Nephron (organoid): Measurements from ENCODE around the gene KCTD2.

ENCODE experiments used
- H3K27ac Mint-ChIP-seq, 3 experiments: 2 replicates each; pipeline ENCODE4 v1.8.0; 2020; ENCODE audit warnings: mixed read lengths in 3 of 3, mild to moderate bottlenecking in 2 of 3, moderate library complexity in 1 of 3
- H3K27me3 Mint-ChIP-seq: 2 replicates; pipeline ENCODE4 v1.8.0; 2021; ENCODE audit warnings: low read depth, mild to moderate bottlenecking, moderate library complexity, mixed read lengths
- H3K36me3 Mint-ChIP-seq: 2 replicates; pipeline ENCODE4 v1.8.0; 2020; ENCODE audit warnings: low read depth, mixed read lengths
- H3K4me1 Mint-ChIP-seq: 2 replicates; pipeline ENCODE4 v1.8.0; 2020; ENCODE audit warnings: mixed read lengths
- H3K4me3 Mint-ChIP-seq, 3 experiments: 2 replicates each; pipeline ENCODE4 v1.8.0; 2020; ENCODE audit warnings: mild to moderate bottlenecking in 3 of 3, mixed read lengths in 3 of 3, moderate library complexity in 2 of 3
- H3K9me3 Mint-ChIP-seq: 2 replicates; pipeline ENCODE4 v1.8.0; 2020; ENCODE audit warnings: mixed read lengths
- TF ChIP-seq, protein P1 (sequence below), 3 experiments: fragments of 200-600 bp; sonication (generic); IDR thresholded peaks; one replicate each; pipeline ENCODE4 v1.5.0; 2021; ENCODE audit warnings: antibody characterized with exemption in 3 of 3; ENCODE audit not compliant: unreplicated experiment in 3 of 3

KCTD2 gene

GRCh38 chr17:75075597-75076336 is 28.7 kb downstream of the KCTD2 start:
- Mint-ChIP-seq H3K4me1 (peaks cover 29% of the 10 kb centered on the region), H3K27ac (peak overlapping the region; percentile 41 to 76 (median 73)), H3K4me3 (peak overlapping the region in 1 of 3 experiments; percentile 16)

DNA sequence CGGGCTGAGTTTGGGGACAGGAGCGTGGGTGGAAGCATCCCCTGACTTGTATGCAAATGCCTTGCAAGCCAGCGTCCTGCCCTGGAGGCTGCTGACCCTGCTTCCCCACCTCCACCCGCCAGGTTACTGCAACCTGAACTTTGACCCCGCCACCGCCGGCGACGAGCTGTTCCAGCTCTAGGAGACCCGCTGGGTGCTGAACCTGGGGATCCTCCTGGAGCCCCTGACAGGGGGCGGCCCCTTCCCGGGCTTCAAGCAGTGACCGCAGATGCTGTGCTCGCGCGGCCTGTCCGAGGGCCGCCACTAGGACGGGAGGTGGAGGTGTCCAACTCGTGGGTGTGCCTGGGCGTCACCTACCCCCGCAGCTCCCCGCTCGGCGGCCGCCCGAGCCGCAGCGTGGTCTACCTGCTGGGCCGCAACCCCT is 30.1 kb downstream of the KCTD2 start:
- TF ChIP-seq, protein P1, sequence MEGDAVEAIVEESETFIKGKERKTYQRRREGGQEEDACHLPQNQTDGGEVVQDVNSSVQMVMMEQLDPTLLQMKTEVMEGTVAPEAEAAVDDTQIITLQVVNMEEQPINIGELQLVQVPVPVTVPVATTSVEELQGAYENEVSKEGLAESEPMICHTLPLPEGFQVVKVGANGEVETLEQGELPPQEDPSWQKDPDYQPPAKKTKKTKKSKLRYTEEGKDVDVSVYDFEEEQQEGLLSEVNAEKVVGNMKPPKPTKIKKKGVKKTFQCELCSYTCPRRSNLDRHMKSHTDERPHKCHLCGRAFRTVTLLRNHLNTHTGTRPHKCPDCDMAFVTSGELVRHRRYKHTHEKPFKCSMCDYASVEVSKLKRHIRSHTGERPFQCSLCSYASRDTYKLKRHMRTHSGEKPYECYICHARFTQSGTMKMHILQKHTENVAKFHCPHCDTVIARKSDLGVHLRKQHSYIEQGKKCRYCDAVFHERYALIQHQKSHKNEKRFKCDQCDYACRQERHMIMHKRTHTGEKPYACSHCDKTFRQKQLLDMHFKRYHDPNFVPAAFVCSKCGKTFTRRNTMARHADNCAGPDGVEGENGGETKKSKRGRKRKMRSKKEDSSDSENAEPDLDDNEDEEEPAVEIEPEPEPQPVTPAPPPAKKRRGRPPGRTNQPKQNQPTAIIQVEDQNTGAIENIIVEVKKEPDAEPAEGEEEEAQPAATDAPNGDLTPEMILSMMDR (IDR thresholded peaks at IDR 0.05; ENCODE audit: unreplicated experiment in 3 of 3): no peak
- Mint-ChIP-seq H3K27ac (peak overlapping the region in 1 of 3 experiments; percentile 72), H3K4me3 (no peak overlapping the region), H3K27me3 (peaks cover 4% of the 10 kb centered on the region), H3K36me3 (no peaks in the 10 kb centered on the region), H3K9me3 (no peaks in the 10 kb centered on the region), H3K4me1 (peaks cover 35% of the 10 kb centered on the region)

More at GRCh38 chr17:75075597-75076336, 28.7 kb downstream of the KCTD2 start:
- Mint-ChIP-seq H3K9me3 (no peaks in the 10 kb centered on the region), H3K36me3 (no peaks in the 10 kb centered on the region), H3K27me3 (peaks cover 4% of the 10 kb centered on the region)
- TF ChIP-seq, protein P1 (IDR thresholded peaks at IDR 0.05; ENCODE audit: unreplicated experiment in 3 of 3): no peak

DNA sequence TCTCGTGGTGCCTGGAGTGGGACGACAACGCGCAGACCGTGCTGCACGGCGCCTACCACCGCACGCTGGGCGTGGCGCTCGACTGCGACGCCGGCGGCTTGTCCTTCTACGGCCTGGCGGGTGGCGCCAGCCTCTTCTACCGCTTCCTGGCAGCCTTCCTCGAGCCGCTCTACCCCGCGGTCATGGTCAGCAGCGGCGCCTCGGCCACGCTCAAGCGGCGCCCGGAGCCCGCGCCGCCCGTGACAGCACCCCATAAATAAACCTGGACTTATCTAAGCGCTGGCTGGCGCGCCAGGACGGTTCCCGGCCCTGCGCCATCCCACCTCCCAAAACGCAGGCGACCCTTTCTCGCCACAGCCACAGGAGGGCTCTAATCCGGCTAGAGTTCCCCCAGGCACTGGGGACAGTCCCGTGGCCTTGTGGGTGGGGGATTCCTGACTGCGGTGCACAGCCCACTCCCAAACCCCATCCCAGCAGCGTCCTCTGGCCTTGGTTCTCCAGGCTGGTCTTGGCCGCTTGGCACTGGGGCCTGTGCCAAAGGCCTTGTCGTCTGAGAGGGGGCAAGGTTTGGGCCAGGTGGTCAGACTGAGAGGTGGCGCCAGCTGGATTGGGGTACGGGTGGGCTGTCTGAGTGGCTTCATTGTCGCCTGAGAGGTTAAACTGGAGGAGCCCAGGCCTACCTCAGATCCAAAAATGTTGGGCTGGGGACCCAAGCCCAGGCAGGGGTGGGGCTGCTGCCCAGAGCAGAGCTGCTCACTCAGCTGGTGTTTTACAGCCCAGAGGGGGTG is 30.7 kb downstream of the KCTD2 start:
- no peak overlapping the region for H3K4me3 Mint-ChIP-seq
- H3K9me3 Mint-ChIP-seq: no peaks in the 10 kb centered on the region
- no peaks in the 10 kb centered on the region for H3K36me3 Mint-ChIP-seq
- peaks cover 40% of the 10 kb centered on the region for H3K4me1 Mint-ChIP-seq
- H3K27ac Mint-ChIP-seq: peak overlapping the region in 2 of 3 experiments; percentile 84 to 92
- H3K27me3 Mint-ChIP-seq: peaks cover 4% of the 10 kb centered on the region
- TF ChIP-seq, protein P1 (IDR thresholded peaks at IDR 0.05; ENCODE audit: unreplicated experiment in 3 of 3): no peak

DNA sequence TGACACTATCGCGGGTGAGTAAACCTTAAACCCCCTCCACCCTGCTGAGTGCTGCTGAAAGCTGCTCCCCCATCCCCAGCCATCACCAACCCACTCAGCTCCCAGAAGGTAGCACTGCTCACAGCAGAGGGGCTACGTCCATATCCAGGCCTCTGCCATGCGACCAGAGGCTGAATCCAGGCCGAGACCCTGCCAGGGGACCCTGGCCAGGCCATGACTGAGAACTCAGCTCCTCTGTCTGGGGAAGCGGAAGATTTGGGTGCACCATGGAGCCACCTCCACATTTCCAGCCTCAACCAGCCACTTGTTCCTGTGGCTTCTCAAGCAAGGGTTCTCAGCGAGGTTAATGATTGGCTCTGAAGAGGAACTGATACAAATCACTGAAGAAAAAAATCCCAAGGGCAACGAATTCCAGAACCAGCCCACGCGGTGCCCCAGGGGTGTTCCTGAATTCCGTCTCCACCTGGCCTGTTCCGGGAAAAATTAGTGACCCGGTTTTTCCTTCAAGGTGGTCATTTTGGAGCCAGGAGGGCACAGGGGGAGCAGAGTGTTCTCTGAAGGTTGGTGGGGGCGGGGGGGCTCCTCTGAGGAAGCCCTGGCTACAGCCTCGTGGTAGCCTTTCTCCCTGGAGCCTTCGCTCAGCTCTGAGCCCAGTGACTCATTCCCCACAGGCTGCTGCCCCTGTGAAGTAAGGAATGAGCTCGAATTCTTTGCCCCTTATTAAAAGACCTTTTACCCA is 31.4 kb downstream of the KCTD2 start:
- no peak overlapping the region for H3K4me3 Mint-ChIP-seq
- peaks cover 4% of the 10 kb centered on the region for H3K27me3 Mint-ChIP-seq
- H3K36me3 Mint-ChIP-seq: no peaks in the 10 kb centered on the region
- peak overlapping the region; percentile 82 to 92 (median 84) for H3K27ac Mint-ChIP-seq
- H3K4me1 Mint-ChIP-seq: peaks cover 40% of the 10 kb centered on the region
- H3K9me3 Mint-ChIP-seq: no peaks in the 10 kb centered on the region
- TF ChIP-seq, protein P1 (IDR thresholded peaks at IDR 0.05; ENCODE audit: unreplicated experiment in 3 of 3): no peak

GRCh38 chr17:75079023-75079373 is 32.0 kb downstream of the KCTD2 start:
- TF ChIP-seq, protein P1 (IDR thresholded peaks at IDR 0.05; ENCODE audit: unreplicated experiment in 3 of 3): no peak
- peaks cover 39% of the 10 kb centered on the region for H3K4me1 Mint-ChIP-seq
- H3K9me3 Mint-ChIP-seq: no peaks in the 10 kb centered on the region

More at GRCh38 chr17:75079023-75079373, 32.0 kb downstream of the KCTD2 start:
- no peaks in the 10 kb centered on the region for H3K36me3 Mint-ChIP-seq
- H3K4me3 Mint-ChIP-seq: no peak overlapping the region
- peak overlapping the region; percentile 82 to 92 (median 84) for H3K27ac Mint-ChIP-seq
- H3K27me3 Mint-ChIP-seq: peaks cover 4% of the 10 kb centered on the region
